ENCODE data around the gene NFKB1. TPM values are rescaled to one million over a fixed set of nuclear protein-coding genes. Genes with fewer than 3 reads are reported as not detected.

The NFKB1 gene
- total and polyA plus RNA-seq, 9 of the 15 experiments (the other 6 are each of a cell fraction or from before 2014, with no cell fraction given), result 2.4 to 14.5 (median 10.3) TPM

DNA sequence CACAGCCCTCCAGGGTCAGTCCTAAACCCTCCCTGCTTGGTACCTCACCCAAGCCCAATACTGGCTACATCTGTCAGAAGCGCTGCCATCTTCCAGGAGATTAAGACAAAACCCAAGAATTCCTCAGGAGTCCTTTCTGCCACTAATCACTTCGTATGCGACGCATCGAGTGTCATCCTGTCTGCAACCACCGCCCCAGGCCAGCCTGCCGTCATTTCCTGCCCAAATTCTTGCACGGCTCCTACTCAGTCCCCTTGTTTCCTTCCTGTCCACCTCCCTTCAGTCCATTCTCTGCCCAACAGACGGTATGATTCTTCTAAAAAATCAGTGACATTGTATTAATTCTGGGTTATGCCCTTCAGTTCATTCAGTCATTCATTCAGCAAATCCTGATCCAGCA lies 113.6 kb downstream of the NFKB1 start:
- POLR2A ChIA-PET, result no interaction called here
- no peak for DNase-seq (ENCODE audit: extremely low read depth in 1 of 4, low spot score in 3 of 4)
- Histone ChIP-seq H4K20me1 (replicated peaks; ENCODE audit: control insufficient read depth, insufficient read depth, low read length) (no peaks in the 10 kb centered on the region), H3K4me2 (ENCODE audit: insufficient read depth, low read length) (no peak overlapping the region), H3K79me2 (ENCODE audit: control insufficient read depth, insufficient read depth, low read length) (no peaks in the 10 kb centered on the region), H3K36me3 (ENCODE audit: control insufficient read depth, insufficient read depth, low read length) (peaks cover 30% of the 10 kb centered on the region; the same call in 2 of the 3 replicates), H3K9me3 (replicated peaks; ENCODE audit: control insufficient read depth, insufficient read depth, low read depth, low read length) (no peaks in the 10 kb centered on the region), H2AFZ (ENCODE audit: low read depth, low read length) (no peak overlapping the region), H3K4me1 (replicated peaks in 1 of 2; ENCODE audit: control insufficient read depth in 2 of 2, insufficient read depth in 2 of 2, low read length in 2 of 2) (no peaks in the 10 kb centered on the region), H3K9me1 (ENCODE audit: control insufficient read depth, insufficient read depth, low read length) (no peaks in the 10 kb centered on the region), H3K4me3 (no peak overlapping the region), H3K27me3 (ENCODE audit: control insufficient read depth in 2 of 2, insufficient read depth in 2 of 2, low read length in 2 of 2) (no peaks in the 10 kb centered on the region), H3K9ac (ENCODE audit: insufficient read depth in 1 of 2, low read depth in 2 of 2, low read length in 2 of 2) (no peak overlapping the region), H3K27ac (ENCODE audit: extremely low read depth, low read depth, low read length) (no peak overlapping the region)
- intact Hi-C loops (cut with micrococcal nuclease), result loop anchor here (10.0 kb wide), 1 partner anchor 1270 kb away; the partner anchor contains the start of gene PPP3CA
- TF ChIP-seq CHD1 (IDR thresholded peaks at IDR 0.05; ENCODE audit: low read length) (no peak), BDP1 (IDR thresholded peaks at IDR 0.05; ENCODE audit: insufficient read depth, insufficient read length) (no peak), TBP (optimal IDR thresholded peaks at IDR 0.05; ENCODE audit: low read depth, low read length) (no peak), PHB2 (IDR thresholded peaks at IDR 0.05; ENCODE audit: low read depth) (no peak), SAP30 (IDR thresholded peaks at IDR 0.05; ENCODE audit: borderline replicate concordance, insufficient read depth, low read depth, low read length, poor library complexity, severe bottlenecking) (no peak), PTRF (tag; IDR thresholded peaks at IDR 0.05) (no peak), POLR2G (IDR thresholded peaks at IDR 0.05; ENCODE audit: low read depth, low read length) (no peak), GTF2F1 (IDR thresholded peaks at IDR 0.05; ENCODE audit: low read depth, low read length) (no peak)
- TF ChIP-seq, protein P1, sequence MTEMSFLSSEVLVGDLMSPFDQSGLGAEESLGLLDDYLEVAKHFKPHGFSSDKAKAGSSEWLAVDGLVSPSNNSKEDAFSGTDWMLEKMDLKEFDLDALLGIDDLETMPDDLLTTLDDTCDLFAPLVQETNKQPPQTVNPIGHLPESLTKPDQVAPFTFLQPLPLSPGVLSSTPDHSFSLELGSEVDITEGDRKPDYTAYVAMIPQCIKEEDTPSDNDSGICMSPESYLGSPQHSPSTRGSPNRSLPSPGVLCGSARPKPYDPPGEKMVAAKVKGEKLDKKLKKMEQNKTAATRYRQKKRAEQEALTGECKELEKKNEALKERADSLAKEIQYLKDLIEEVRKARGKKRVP (CRISPR knock-in tag; IDR thresholded peaks at IDR 0.05), result no peak
- FAIRE-seq, result no peak
- CTCF ChIA-PET (ENCODE audit: low intra/inter-chr PET ratio), result no interaction called here
- in situ Hi-C loops (cut with MboI), result loop anchor here (25.0 kb wide), 1 partner anchor 1322 kb away; no protein-coding TSS in a partner anchor
- ATAC-seq, result no peak
- WGBS (ENCODE audit: insufficient coverage, low coverage, missing lambda C conversion rate), result 76% methylated on average over 9 of the region's 9 CpGs
- BruUV-seq (replicated peaks), result no TSS peak

All from K562 (cell line).